ENCODE results near the gene SLC46A3. TPM values are rescaled to one million over a fixed set of nuclear protein-coding genes. Genes with fewer than 3 reads are reported as not detected.

The SLC46A3 gene
- total and polyA plus RNA-seq, 4 donors, result 7.0 to 63.3 (median 32.6) TPM

DNA sequence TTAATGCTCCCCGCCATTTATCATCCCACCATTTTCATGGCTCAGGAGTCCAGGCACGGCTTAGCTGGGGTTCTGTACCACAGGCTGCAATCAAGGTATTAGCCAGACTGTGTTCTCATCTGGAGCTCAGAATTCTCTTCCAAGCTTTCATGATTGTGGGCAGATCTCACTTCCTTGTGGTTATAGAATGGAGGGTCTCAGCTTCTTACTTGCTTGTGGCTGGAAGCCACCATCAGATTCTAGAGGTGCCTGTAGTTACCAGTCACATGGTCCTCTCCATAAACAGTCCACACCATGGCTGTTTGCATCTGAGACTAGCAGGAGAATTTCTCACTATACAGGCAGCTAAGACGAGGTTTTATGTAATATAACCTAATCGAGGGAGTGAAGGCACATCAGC lies 45.1 kb upstream of the SLC46A3 start:
- Histone ChIP-seq H3K4me1 (ENCODE audit: control insufficient read depth in 4 of 4, insufficient read depth in 4 of 4, low read length in 3 of 4) (no peaks in the 10 kb centered on the region), H3K36me3 (ENCODE audit: control insufficient read depth in 4 of 4, insufficient read depth in 3 of 4, low read depth in 1 of 4, low read length in 3 of 4) (no peaks in the 10 kb centered on the region), H3K9ac (ENCODE audit: low read depth in 1 of 2, low read length in 2 of 2) (no peak overlapping the region), H3K27me3 (ENCODE audit: control insufficient read depth in 4 of 4, insufficient read depth in 4 of 4, low read length in 3 of 4) (no peaks in the 10 kb centered on the region), H3K4me3 (ENCODE audit: low read depth in 1 of 3, low read length in 3 of 3) (no peak overlapping the region), H3K27ac (ENCODE audit: low read depth in 1 of 2, low read length in 2 of 2) (no peak overlapping the region), H3K9me3 (ENCODE audit: control insufficient read depth in 4 of 4, low read length in 3 of 4) (peaks cover 0 to 4% (median under 1%) of the 10 kb centered on the region in 4 donors)
- 90% methylated on average over 4 of the region's 4 CpGs for WGBS
- DNase-seq (ENCODE audit: low spot score), result no peak
- TF ChIP-seq YY1 (IDR thresholded peaks at IDR 0.05) (no peak), RXRA (IDR thresholded peaks at IDR 0.05) (no peak), HNF4G (IDR thresholded peaks at IDR 0.05) (no peak), TAF1 (conservative IDR thresholded peaks at IDR 0.05) (no peak), HNF4A (conservative IDR thresholded peaks at IDR 0.05) (no peak), JUND (IDR thresholded peaks at IDR 0.05) (no peak), NR2F2 (IDR thresholded peaks at IDR 0.05) (no peak), REST (IDR thresholded peaks at IDR 0.05) (no peak), GABPA (IDR thresholded peaks at IDR 0.05 in 1 of 2, conservative IDR thresholded peaks at IDR 0.05 in 1 of 2) (no peak), SP1 (IDR thresholded peaks at IDR 0.05) (no peak)
- TF ChIP-seq, protein P1, sequence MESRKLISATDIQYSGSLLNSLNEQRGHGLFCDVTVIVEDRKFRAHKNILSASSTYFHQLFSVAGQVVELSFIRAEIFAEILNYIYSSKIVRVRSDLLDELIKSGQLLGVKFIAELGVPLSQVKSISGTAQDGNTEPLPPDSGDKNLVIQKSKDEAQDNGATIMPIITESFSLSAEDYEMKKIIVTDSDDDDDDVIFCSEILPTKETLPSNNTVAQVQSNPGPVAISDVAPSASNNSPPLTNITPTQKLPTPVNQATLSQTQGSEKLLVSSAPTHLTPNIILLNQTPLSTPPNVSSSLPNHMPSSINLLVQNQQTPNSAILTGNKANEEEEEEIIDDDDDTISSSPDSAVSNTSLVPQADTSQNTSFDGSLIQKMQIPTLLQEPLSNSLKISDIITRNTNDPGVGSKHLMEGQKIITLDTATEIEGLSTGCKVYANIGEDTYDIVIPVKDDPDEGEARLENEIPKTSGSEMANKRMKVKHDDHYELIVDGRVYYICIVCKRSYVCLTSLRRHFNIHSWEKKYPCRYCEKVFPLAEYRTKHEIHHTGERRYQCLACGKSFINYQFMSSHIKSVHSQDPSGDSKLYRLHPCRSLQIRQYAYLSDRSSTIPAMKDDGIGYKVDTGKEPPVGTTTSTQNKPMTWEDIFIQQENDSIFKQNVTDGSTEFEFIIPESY (IDR thresholded peaks at IDR 0.05), result no peak
- TF ChIP-seq, protein P2, sequence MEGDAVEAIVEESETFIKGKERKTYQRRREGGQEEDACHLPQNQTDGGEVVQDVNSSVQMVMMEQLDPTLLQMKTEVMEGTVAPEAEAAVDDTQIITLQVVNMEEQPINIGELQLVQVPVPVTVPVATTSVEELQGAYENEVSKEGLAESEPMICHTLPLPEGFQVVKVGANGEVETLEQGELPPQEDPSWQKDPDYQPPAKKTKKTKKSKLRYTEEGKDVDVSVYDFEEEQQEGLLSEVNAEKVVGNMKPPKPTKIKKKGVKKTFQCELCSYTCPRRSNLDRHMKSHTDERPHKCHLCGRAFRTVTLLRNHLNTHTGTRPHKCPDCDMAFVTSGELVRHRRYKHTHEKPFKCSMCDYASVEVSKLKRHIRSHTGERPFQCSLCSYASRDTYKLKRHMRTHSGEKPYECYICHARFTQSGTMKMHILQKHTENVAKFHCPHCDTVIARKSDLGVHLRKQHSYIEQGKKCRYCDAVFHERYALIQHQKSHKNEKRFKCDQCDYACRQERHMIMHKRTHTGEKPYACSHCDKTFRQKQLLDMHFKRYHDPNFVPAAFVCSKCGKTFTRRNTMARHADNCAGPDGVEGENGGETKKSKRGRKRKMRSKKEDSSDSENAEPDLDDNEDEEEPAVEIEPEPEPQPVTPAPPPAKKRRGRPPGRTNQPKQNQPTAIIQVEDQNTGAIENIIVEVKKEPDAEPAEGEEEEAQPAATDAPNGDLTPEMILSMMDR (IDR thresholded peaks at IDR 0.05; ENCODE audit: low read depth, low read length, missing input control), result no peak
- TF ChIP-seq, protein P3, sequence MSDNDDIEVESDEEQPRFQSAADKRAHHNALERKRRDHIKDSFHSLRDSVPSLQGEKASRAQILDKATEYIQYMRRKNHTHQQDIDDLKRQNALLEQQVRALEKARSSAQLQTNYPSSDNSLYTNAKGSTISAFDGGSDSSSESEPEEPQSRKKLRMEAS (IDR thresholded peaks at IDR 0.05), result no peak

- Histone ChIP-seq H3K9ac (ENCODE audit: low read depth in 1 of 2, low read length in 2 of 2) (no peak overlapping the region), H3K4me1 (ENCODE audit: control insufficient read depth in 4 of 4, insufficient read depth in 4 of 4, low read length in 3 of 4) (no peaks in the 10 kb centered on the region), H3K4me3 (ENCODE audit: low read depth in 1 of 3, low read length in 3 of 3) (no peak overlapping the region), H3K36me3 (ENCODE audit: control insufficient read depth in 4 of 4, insufficient read depth in 3 of 4, low read depth in 1 of 4, low read length in 3 of 4) (no peaks in the 10 kb centered on the region), H3K9me3 (ENCODE audit: control insufficient read depth in 4 of 4, low read length in 3 of 4) (peaks cover 0 to 10% (median 3%) of the 10 kb centered on the region in 4 donors), H3K27me3 (ENCODE audit: control insufficient read depth in 4 of 4, insufficient read depth in 4 of 4, low read length in 3 of 4) (no peaks in the 10 kb centered on the region), H3K27ac (ENCODE audit: low read depth in 1 of 2, low read length in 2 of 2) (no peak overlapping the region)
- 84% methylated on average over 4 of the region's 4 CpGs for WGBS
- no peak for DNase-seq (ENCODE audit: low spot score)
- TF ChIP-seq, protein P2 (IDR thresholded peaks at IDR 0.05; ENCODE audit: low read depth, low read length, missing input control), result no peak
- TF ChIP-seq HNF4G (IDR thresholded peaks at IDR 0.05) (no peak), TAF1 (conservative IDR thresholded peaks at IDR 0.05) (no peak), YY1 (IDR thresholded peaks at IDR 0.05) (no peak), EGR1 (IDR thresholded peaks at IDR 0.05; ENCODE audit: low read depth in 2 of 2) (no peak), GABPA (IDR thresholded peaks at IDR 0.05 in 1 of 2, conservative IDR thresholded peaks at IDR 0.05 in 1 of 2) (no peak), REST (IDR thresholded peaks at IDR 0.05) (no peak), NR2F2 (IDR thresholded peaks at IDR 0.05) (no peak), RXRA (IDR thresholded peaks at IDR 0.05) (no peak), RAD21 (IDR thresholded peaks at IDR 0.05) (no peak)
- TF ChIP-seq, protein P1 (IDR thresholded peaks at IDR 0.05), result no peak
Observed at GRCh38 chr13:28761586-28761985, 42.8 kb upstream of the SLC46A3 start.
